HL-60 (cell line): ENCODE data around the gene SYNJ1.

Experiments
- DNase-seq, 2 experiments: peaks; one replicate each; pipeline ENCODE4 v3.0.0-alpha.2; 2010 to 2020; ENCODE audit warnings: low read depth in 1 of 2, low spot score in 1 of 2
- H3K27ac ChIP-seq: fragments of 250-450 bp; sonication (Bioruptor Pico); replicated peaks from 2 replicates; pipeline ENCODE4 v1.5.1; 2020; ENCODE audit warnings: mild to moderate bottlenecking, moderate library complexity
- H3K27me3 ChIP-seq: fragments of 250-450 bp; sonication (Bioruptor Pico); 2 replicates; pipeline ENCODE4 v1.5.1; 2021; ENCODE audit warnings: mild to moderate bottlenecking, moderate library complexity; ENCODE audit not compliant: insufficient read depth, poor library complexity, severe bottlenecking
- H3K4me3 ChIP-seq: replicated peaks from 2 replicates; pipeline ENCODE4 v1.5.1; 2011; ENCODE audit warnings: mild to moderate bottlenecking, control low read depth, low read length; ENCODE audit not compliant: insufficient read depth
- CTCF ChIP-seq: IDR thresholded peaks from one replicate; pipeline ENCODE4 v1.5.1; 2011; ENCODE audit warnings: low read length, control low read depth, inconsistent platforms; ENCODE audit not compliant: insufficient read depth
- GABPA ChIP-seq: IDR thresholded peaks from 2 replicates; pipeline ENCODE4 v1.6.1; 2012; ENCODE audit warnings: low read depth
- POLR2AphosphoS5 ChIP-seq: IDR thresholded peaks from 2 replicates; pipeline ENCODE4 v1.6.1; 2012; ENCODE audit warnings: low read depth
- REST ChIP-seq: IDR thresholded peaks from 2 replicates; pipeline ENCODE4 v1.6.1; 2012; ENCODE audit warnings: low read depth; ENCODE audit not compliant: insufficient replicate concordance
- SPI1 ChIP-seq: IDR thresholded peaks from 2 replicates; pipeline ENCODE4 v1.6.1; 2012; ENCODE audit warnings: low read depth, mild to moderate bottlenecking, borderline replicate concordance

The SYNJ1 gene

GRCh38 chr21:32605469-32605868 is 122.3 kb downstream of the SYNJ1 start:
- Histone ChIP-seq H3K27me3 (no peaks in the 10 kb centered on the region), H3K4me3 (no peak overlapping the region), H3K27ac (no peak overlapping the region)
- TF ChIP-seq POLR2AphosphoS5: no peak
- no peak for DNase-seq

GRCh38 chr21:32604464-32604863 is 123.3 kb downstream of the SYNJ1 start:
- H3K4me3 ChIP-seq: no peak overlapping the region
- H3K27me3 ChIP-seq: no peaks in the 10 kb centered on the region
- no peak for DNase-seq
- H3K27ac ChIP-seq: no peak overlapping the region
- no peak for TF ChIP-seq GABPA
- TF ChIP-seq REST: no peak
- no peak for TF ChIP-seq CTCF
- TF ChIP-seq SPI1: no peak
- TF ChIP-seq POLR2AphosphoS5: no peak

GRCh38 chr21:32603131-32603530 is 124.7 kb downstream of the SYNJ1 start:
- no peak for TF ChIP-seq REST
- TF ChIP-seq CTCF: no peak
- TF ChIP-seq POLR2AphosphoS5: no peak
- TF ChIP-seq SPI1: no peak
- no peak for TF ChIP-seq GABPA
- no peak for DNase-seq
- Histone ChIP-seq H3K4me3 (no peak overlapping the region), H3K27me3 (no peaks in the 10 kb centered on the region), H3K27ac (no peak overlapping the region)

- no peaks in the 10 kb centered on the region for H3K27me3 ChIP-seq
- no peak for DNase-seq
- no peak overlapping the region for H3K4me3 ChIP-seq
- no peak for TF ChIP-seq REST
- no peak for TF ChIP-seq GABPA
- TF ChIP-seq POLR2AphosphoS5: no peak
- no peak for TF ChIP-seq CTCF
- no peak for TF ChIP-seq SPI1
- no peak overlapping the region for H3K27ac ChIP-seq
Measured at GRCh38 chr21:32602099-32602498, 125.7 kb downstream of the SYNJ1 start.
